H1 (cell line): ENCODE measurements around the gene ZDHHC3. TPM values are rescaled to one million over a fixed set of nuclear protein-coding genes. Genes with fewer than 3 reads are reported as not detected.

Experiments used
- CTCF ChIA-PET: fragments of 300-600 bp; sonication (Branson Sonifier 250); formaldehyde crosslinking; loops from one replicate; lab custom pipeline; 2021; ENCODE audit not compliant: partially characterized antibody; lab: Charles Lee
- POLR2A ChIA-PET: fragments of 300-600 bp; sonication (Branson Sonifier 250); formaldehyde crosslinking; loops from one replicate; lab custom pipeline; 2021; ENCODE audit warnings: inconsistent platforms; ENCODE audit not compliant: partially characterized antibody; lab: Charles Lee
- DNase-seq, 2 experiments: peaks; one replicate each; pipeline versions ENCODE4 v3.0.0 to v3.0.0-alpha.2; 2010 to 2022; ENCODE audit warnings: low spot score in 2 of 2, low read depth in 1 of 2, mixed read lengths in 1 of 2
- FAIRE-seq: peaks from 2 replicates; lab custom pipeline; 2011; peaks lifted over from hg19 to GRCh38; lab: Jason Lieb, UNC
- H2AFZ ChIP-seq: 2 replicates; pipeline ENCODE4 v1.8.1; 2012; ENCODE audit warnings: low read length, inconsistent platforms
- H2AK5ac ChIP-seq: 2 replicates; pipeline ENCODE4 v1.6.1; 2013; ENCODE audit warnings: low read depth, low read length
- H2BK120ac ChIP-seq: replicated peaks from 2 replicates; pipeline ENCODE3; 2013; ENCODE audit warnings: low read depth, low read length, inconsistent platforms
- H2BK12ac ChIP-seq: 2 replicates; pipeline ENCODE4 v1.6.1; 2013; ENCODE audit warnings: low read depth, low read length
- H2BK15ac ChIP-seq: 2 replicates; pipeline ENCODE4 v1.6.1; 2013; ENCODE audit warnings: low read length
- H2BK20ac ChIP-seq: 2 replicates; pipeline ENCODE4 v1.6.1; 2013; ENCODE audit warnings: low read length
- H2BK5ac ChIP-seq: 2 replicates; pipeline ENCODE4 v1.6.1; 2013; ENCODE audit warnings: low read depth, low read length
- H3K14ac ChIP-seq: 2 replicates; pipeline ENCODE4 v1.6.1; 2013; ENCODE audit warnings: inconsistent platforms; ENCODE audit not compliant: insufficient read length
- H3K18ac ChIP-seq: 2 replicates; pipeline ENCODE4 v1.6.1; 2013; ENCODE audit warnings: low read length; ENCODE audit errors: extremely low read depth
- H3K23ac ChIP-seq: 2 replicates; pipeline ENCODE4 v1.6.1; 2013; ENCODE audit warnings: inconsistent platforms; ENCODE audit not compliant: insufficient read length
- H3K23me2 ChIP-seq: 2 replicates; pipeline ENCODE4 v1.6.1; 2013; ENCODE audit warnings: low read depth, low read length
- H3K27ac ChIP-seq: 2 replicates; pipeline ENCODE4 v1.6.1; 2011; ENCODE audit warnings: low read depth, low read length, inconsistent platforms
- H3K27me3 ChIP-seq, 4 experiments: replicated peaks in 1 of 4; 1 replicate in 1 of 4; 2 replicates in 3 of 4; pipeline versions ENCODE4 v1.6.1 to v1.8.1; 2011 to 2013; ENCODE audit warnings: low read length in 3 of 4, mild to moderate bottlenecking in 3 of 4, inconsistent platforms in 2 of 4, mixed read lengths in 2 of 4, moderate library complexity in 1 of 4; ENCODE audit not compliant: control insufficient read depth in 3 of 4, insufficient read depth in 3 of 4; ENCODE audit errors: extremely low read depth in 1 of 4
- H3K36me3 ChIP-seq, 4 experiments: 2 replicates each; pipeline versions ENCODE4 v1.6.1 to v1.8.1; 2011 to 2013; ENCODE audit warnings: mild to moderate bottlenecking in 4 of 4, low read length in 3 of 4, moderate library complexity in 2 of 4, control low read depth in 1 of 4, inconsistent platforms in 1 of 4; ENCODE audit not compliant: insufficient read depth in 4 of 4, control insufficient read depth in 2 of 4
- H3K4ac ChIP-seq: replicated peaks from 2 replicates; pipeline ENCODE3; 2013; ENCODE audit warnings: low read length, low read depth, mixed read lengths, inconsistent platforms; ENCODE audit not compliant: insufficient read length
- H3K4me1 ChIP-seq, 4 experiments: replicated peaks in 1 of 4; 1 replicate in 1 of 4; 2 replicates in 3 of 4; pipeline versions ENCODE4 v1.6.1 to v1.8.1; 2011 to 2013; ENCODE audit warnings: low read length in 3 of 4, inconsistent platforms in 2 of 4, mixed read lengths in 1 of 4; ENCODE audit not compliant: insufficient read depth in 4 of 4, control insufficient read depth in 3 of 4
- H3K4me2 ChIP-seq, 2 experiments: 2 replicates each; pipeline versions ENCODE4 v1.6.1 to v1.8.1; 2011 to 2013; ENCODE audit warnings: low read depth in 2 of 2, low read length in 2 of 2, control low read depth in 1 of 2, inconsistent platforms in 1 of 2, mild to moderate bottlenecking in 1 of 2; ENCODE audit not compliant: insufficient read depth in 1 of 2
- H3K4me3 ChIP-seq, 4 experiments: fragments of 200-600, 300-600 bp in 1 of 4; sonication (generic), shearing (Covaris generic), sonication (Bioruptor Twin) in 1 of 4; 2 replicates each; pipeline versions ENCODE4 v1.5.1 to v1.8.1; 2011 to 2016; ENCODE audit warnings: low read length in 4 of 4, low read depth in 3 of 4, control low read depth in 2 of 4, inconsistent platforms in 2 of 4, mild to moderate bottlenecking in 2 of 4, mixed read lengths in 1 of 4, moderate library complexity in 1 of 4; ENCODE audit not compliant: insufficient read depth in 2 of 4; ENCODE audit errors: extremely low read depth in 1 of 4
- H3K56ac ChIP-seq: replicated peaks from 2 replicates; pipeline ENCODE3; 2013; ENCODE audit warnings: low read depth, mild to moderate bottlenecking, mixed read lengths, low read length, inconsistent platforms; ENCODE audit not compliant: insufficient read length
- H3K79me1 ChIP-seq: 2 replicates; pipeline ENCODE4 v1.6.1; 2013; ENCODE audit warnings: low read depth, low read length, control low read depth
- H3K79me2 ChIP-seq, 2 experiments: 2 replicates each; pipeline versions ENCODE4 v1.6.1 to v1.8.1; 2012 to 2013; ENCODE audit warnings: low read length in 2 of 2, mild to moderate bottlenecking in 2 of 2, inconsistent platforms in 1 of 2; ENCODE audit not compliant: insufficient read depth in 2 of 2, control insufficient read depth in 1 of 2
- H3K9ac ChIP-seq, 4 experiments: replicated peaks in 1 of 4; 1 replicate in 1 of 4; 2 replicates in 3 of 4; pipeline versions ENCODE4 v1.6.1 to v1.8.1; 2011 to 2013; ENCODE audit warnings: low read depth in 3 of 4, low read length in 3 of 4, control low read depth in 2 of 4, mild to moderate bottlenecking in 2 of 4, moderate library complexity in 2 of 4, inconsistent platforms in 1 of 4; ENCODE audit errors: extremely low read depth in 1 of 4
- H3K9me3 ChIP-seq, 2 experiments: 2 replicates each; pipeline versions ENCODE4 v1.6.1 to v1.8.1; 2012 to 2013; ENCODE audit warnings: mild to moderate bottlenecking in 2 of 2, moderate library complexity in 2 of 2, control low read depth in 1 of 2, inconsistent platforms in 1 of 2, low read depth in 1 of 2, low read length in 1 of 2, mixed read lengths in 1 of 2; ENCODE audit not compliant: insufficient read depth in 2 of 2
- H4K20me1 ChIP-seq, 2 experiments: replicated peaks in 1 of 2; 2 replicates each; pipeline versions ENCODE3 to v1.8.1; 2011 to 2013; ENCODE audit warnings: inconsistent platforms in 2 of 2, low read length in 2 of 2, mild to moderate bottlenecking in 1 of 2; ENCODE audit not compliant: insufficient read depth in 2 of 2, control insufficient read depth in 1 of 2
- H4K5ac ChIP-seq: 2 replicates; pipeline ENCODE4 v1.6.1; 2013; ENCODE audit warnings: low read length, low read depth, mixed read lengths, inconsistent platforms; ENCODE audit not compliant: insufficient read length
- H4K8ac ChIP-seq: 2 replicates; pipeline ENCODE4 v1.8.0; 2013; ENCODE audit warnings: mild to moderate bottlenecking, moderate library complexity, low read length, inconsistent platforms; ENCODE audit not compliant: insufficient read depth; ENCODE audit errors: extremely low read depth
- H4K91ac ChIP-seq: replicated peaks from 2 replicates; pipeline ENCODE3; 2013; ENCODE audit warnings: low read length, mixed read lengths, inconsistent platforms; ENCODE audit not compliant: insufficient read length
- POLR2AphosphoS5 ChIP-seq: IDR thresholded peaks from 2 replicates; pipeline ENCODE4 v1.6.1; 2011; ENCODE audit warnings: low read depth, low read length
- WGBS, 2 experiments: shearing (Covaris generic) in 1 of 2; methylation state at CpG; one replicate each; pipeline versions ENCODE4 v1.1.6 to v1.1.7; 2013 to 2015; ENCODE audit warnings: low lambda C conversion rate in 2 of 2, mixed read lengths in 2 of 2, inconsistent platforms in 1 of 2, low coverage in 1 of 2, missing lambda C conversion rate in 1 of 2; ENCODE audit not compliant: insufficient replicate concordance in 2 of 2, insufficient coverage in 1 of 2, insufficient read length in 1 of 2; ENCODE audit errors: extremely low coverage in 1 of 2, missing lambda C conversion rate in 1 of 2; 5-methylcytosine and 5-hydroxymethylcytosine counted together
- polyA plus RNA-seq, 7 experiments: library from polyadenylated mRNA; depleted of rRNA in 3 of 7; stranded (reverse) in 5 of 7; unstranded in 2 of 7; fragments of >200 nt in 5 of 7; fragments of 200-250 nt in 2 of 7; gene quantifications; 1 replicate in 5 of 7; 2 replicates in 1 of 7; 4 replicates in 1 of 7; pipeline versions ENCODE4 v1.2.1 to v1.2.3, GENCODE V29; 2011 to 2013; ENCODE audit warnings: missing spikeins in 2 of 7, mixed read lengths in 2 of 7
- total RNA-seq: library from RNA; stranded (reverse); fragmentation: NEBNext Ultra II Directional; extraction: Animal tissue kit (Norgen Biotek cat#: 25700); gene quantifications from 2 replicates; pipeline ENCODE4 v1.2.1, GENCODE V29; 2021

ZDHHC3 gene
- total and polyA plus RNA-seq, 2 of the 8 experiments (the other 6 are each of a cell fraction or from before 2014, with no cell fraction given) = 77.4 to 88.7 TPM

DNA sequence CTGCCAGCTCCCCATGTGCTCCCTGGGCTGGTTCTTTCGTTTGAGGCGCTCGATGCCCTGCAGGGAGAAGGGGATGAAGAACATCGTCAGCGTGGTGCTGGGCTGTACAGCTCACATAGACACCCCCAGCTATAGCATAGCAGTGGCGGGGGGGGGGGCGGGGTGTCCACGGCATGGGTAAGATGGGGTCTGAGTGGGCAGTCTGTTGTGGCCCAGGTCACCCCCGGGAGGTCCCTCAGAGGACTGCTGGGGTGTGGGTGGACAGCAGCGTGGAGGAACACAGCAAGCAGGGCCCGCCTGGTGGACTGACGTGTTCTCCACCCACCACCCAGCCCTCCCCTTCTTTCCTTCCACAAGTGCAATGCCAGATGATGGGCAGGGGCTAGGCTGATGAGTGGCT is 57.9 kb downstream of the ZDHHC3 start:
- no peak overlapping the region for H2BK20ac ChIP-seq
- H3K4me3 ChIP-seq = no peak overlapping the region
- peaks cover 0 to 2% (median 0%) of the 10 kb centered on the region in 4 experiments; a peak in 1 of 7 replicates for H3K4me1 ChIP-seq
- H3K27me3 ChIP-seq = no peaks in the 10 kb centered on the region
- H4K20me1 ChIP-seq = no peaks in the 10 kb centered on the region
- H4K91ac ChIP-seq = no peak overlapping the region
- H3K14ac ChIP-seq = no peak overlapping the region
- H3K27ac ChIP-seq = no peak overlapping the region
- peaks cover 0 to 4% (median 1%) of the 10 kb centered on the region in 4 experiments; a peak in 1 of 8 replicates for H3K36me3 ChIP-seq
- ChIA-PET CTCF (interaction anchor here (0.9 to 6.3 kb wide), 4 partner anchors 9 to 29 kb away, joined by 3 to 69 read pairs (median 5); no protein-coding TSS in a partner anchor), POLR2A (no interaction called here)
- H3K79me2 ChIP-seq = no peaks in the 10 kb centered on the region
- H3K23ac ChIP-seq = no peak overlapping the region
- H2BK5ac ChIP-seq = no peak overlapping the region
- no peak overlapping the region for H3K9ac ChIP-seq
- no peak overlapping the region for H2BK15ac ChIP-seq
- DNase-seq (no peak), FAIRE-seq (no peak)
- no peak overlapping the region for H3K18ac ChIP-seq
- no peak overlapping the region for H2BK120ac ChIP-seq
- H3K9me3 ChIP-seq = no peaks in the 10 kb centered on the region
- WGBS, 2 experiments = 82% methylated on average over 4 of the region's 12 CpGs; no CpG with 5 or more reads in 1 of the 2 experiments
- H3K4ac ChIP-seq = no peak overlapping the region
- H2AK5ac ChIP-seq = no peak overlapping the region
- no peak overlapping the region for H4K5ac ChIP-seq
- H3K23me2 ChIP-seq = no peaks in the 10 kb centered on the region
- no peak overlapping the region for H3K4me2 ChIP-seq
- TF ChIP-seq POLR2AphosphoS5 = no peak
- no peak overlapping the region for H2BK12ac ChIP-seq
- no peak overlapping the region for H2AFZ ChIP-seq
- H3K56ac ChIP-seq = no peak overlapping the region
- no peaks in the 10 kb centered on the region for H3K79me1 ChIP-seq
- H4K8ac ChIP-seq = no peak overlapping the region
